ENCODE measurements around the gene TDRD15.
"Not testable (repeated sequence)": the region's sequence is repeated elsewhere in the genome, so short reads cannot be mapped to it uniquely, and the experiment has no call there.

TDRD15 gene

DNA sequence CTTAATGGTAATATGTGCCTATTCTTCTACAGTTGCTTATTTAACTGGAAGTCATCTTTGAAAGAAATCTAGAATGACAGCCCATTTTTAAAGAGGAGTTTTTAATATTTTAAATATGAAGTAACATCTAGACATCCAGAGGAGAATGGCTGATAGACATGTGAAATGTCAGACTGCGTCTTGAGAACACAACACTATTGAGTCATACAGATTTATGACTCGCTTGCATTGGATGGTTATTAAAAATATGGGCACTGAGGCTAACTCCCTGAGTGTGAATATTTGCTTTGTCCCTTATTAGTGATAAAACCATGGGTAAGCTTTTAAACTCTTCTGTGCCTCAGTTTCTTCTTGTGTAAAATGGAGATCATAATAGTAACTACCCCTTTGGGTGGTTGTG is 22.9 kb downstream of the TDRD15 start:
- DNase-seq (ENCODE audit: low read depth in 2 of 2): no peak

DNA sequence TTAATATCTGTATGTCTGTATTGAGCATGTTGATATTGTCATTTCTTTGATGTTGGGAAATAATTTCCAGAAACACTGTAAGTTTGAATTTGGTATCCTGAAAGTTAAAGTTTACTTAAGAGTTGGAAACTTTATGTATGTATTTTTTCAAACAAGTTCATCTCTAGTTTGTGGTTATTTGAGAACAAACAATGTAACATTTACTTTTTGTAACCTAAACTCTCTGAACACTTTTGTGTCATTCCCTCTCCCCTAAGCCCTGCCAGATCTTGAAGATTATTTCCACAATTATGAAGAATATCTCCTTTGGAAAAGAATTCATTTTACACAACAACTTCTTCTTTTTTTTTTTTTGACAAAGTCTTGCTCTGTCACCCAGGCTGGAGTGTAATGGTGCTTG is 24.9 kb downstream of the TDRD15 start:
- DNase-seq (ENCODE audit: low read depth in 2 of 2): no peak

DNA sequence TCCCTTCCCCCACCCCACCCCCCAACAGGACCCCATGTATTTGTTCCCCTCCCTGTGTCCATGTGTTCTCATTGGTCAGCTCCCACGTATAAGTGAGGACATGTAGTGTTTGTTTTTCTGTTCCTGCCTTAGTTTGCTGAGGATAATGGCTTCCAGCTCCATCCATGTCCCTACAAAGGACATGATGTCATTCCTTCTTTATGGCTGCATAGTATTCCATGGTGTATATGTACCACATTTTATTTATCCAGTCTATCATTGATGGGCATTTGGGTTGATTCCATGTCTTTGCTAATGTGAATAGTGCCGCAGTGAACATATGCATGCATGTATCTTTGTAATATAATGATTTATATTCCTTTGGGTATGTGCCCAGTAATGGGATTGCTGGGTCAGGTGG is 27.5 kb downstream of the TDRD15 start:
- not testable (repeated sequence) for DNase-seq (ENCODE audit: low read depth in 2 of 2)

DNA sequence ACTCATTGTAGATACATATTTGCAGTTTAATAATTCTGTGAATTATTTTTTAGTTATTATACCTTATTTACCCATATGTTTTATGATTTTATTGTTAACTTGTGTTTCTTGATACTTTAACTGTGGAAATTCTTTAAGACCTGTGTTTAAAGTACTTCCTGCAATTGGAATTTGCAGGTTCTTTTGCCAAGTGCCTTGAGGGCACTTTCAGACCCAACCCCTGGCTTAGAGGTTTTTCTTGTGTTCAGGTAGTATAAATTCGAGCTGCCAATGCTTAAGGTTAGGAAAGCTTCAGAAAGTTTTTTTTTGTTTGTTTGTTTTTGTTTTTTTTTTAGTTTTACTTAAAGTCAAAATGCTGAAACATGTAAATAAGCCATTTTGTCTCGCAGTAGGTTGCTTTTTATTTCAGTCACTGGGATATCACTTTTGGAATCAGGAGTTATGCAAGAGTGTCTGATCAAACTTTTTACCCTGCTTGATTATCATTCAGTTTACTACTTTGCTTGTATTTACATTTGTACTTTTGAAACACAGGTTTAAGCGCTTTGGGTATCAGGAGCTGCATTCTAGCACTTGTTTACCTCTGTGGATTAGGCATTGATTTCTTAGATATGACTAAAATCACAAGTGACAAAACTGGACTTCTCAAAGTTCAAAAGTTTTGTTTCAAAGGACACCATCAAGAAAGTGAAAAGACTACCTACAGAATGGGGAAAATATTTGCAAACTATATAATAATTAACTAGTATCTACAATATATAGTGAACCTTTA is 31.8 kb downstream of the TDRD15 start:
- no peak for DNase-seq (ENCODE audit: low read depth in 2 of 2)

DNA sequence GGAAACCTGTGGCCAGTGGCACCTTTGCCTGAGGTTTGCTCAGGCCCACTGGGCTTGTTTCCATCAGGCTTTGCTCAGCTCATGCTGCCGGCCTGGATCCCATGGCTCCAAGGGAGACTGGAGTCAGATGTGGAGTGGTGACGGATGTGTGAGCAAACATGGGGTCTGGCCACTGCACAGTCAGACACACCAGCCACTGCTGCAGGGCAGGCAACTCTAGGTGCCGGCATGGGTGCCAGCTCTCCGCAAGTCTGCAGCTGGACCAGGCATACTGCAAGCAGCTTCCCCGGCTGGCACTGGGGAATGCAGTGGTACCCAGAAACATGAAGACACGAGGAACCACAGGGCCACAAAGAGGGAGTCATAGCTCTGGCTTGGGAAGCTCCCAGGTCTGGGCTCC is 37.4 kb downstream of the TDRD15 start:
- DNase-seq (ENCODE audit: low read depth in 2 of 2): no peak

DNA sequence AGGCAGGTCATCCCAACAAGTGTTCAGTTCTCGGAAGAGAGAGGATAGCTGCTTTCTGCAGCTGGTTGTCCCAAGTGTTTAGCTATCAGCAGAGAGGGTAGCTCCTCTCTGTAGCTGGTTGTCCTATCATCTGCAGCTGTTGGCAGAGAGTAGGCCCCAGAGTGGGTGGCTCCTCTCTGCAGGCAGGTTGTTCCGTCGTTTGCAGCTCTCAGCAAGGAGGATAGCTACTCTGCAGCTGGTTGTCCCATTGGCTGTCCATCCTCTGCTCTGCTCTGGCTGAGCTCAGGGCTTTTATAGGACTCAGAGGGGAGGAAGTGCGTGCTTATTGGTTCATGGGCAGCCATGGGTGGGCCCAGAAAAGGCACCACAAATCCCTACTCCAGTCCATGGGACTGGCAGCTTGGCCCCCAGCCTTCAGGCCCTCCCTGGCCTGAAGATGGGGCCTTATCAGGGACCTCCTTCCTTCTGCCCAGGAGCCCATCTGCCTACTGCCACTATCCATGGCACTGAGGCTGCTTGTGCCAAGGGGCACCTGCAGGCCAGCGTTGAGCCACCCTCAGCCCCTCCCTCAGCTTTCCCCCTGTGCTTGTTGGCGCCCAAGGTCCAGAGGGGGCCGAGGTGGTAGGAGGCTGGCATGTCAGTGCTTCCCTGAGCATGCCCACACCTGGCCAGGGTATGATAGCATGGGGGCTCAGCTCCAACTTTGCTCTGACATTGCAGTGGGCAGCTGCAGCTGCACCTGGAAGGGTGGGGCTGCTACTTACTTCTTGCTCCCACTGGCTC is 38.3 kb downstream of the TDRD15 start:
- DNase-seq (ENCODE audit: low read depth in 2 of 2): no peak

DNA sequence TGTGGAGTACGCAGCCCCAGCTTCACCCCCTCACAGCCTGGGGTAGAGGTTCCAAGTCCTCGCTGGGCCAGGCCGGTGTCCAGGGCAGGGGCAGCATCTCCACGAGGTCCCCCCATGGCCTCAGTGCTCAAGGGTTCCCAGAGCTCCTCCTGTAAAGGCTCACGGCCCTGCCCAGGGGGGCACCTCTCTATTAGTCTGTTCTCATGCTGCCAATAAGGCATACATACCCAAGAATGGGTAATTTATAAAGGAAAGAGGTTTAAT is 38.8 kb downstream of the TDRD15 start:
- DNase-seq (ENCODE audit: low read depth in 2 of 2): no peak

DNA sequence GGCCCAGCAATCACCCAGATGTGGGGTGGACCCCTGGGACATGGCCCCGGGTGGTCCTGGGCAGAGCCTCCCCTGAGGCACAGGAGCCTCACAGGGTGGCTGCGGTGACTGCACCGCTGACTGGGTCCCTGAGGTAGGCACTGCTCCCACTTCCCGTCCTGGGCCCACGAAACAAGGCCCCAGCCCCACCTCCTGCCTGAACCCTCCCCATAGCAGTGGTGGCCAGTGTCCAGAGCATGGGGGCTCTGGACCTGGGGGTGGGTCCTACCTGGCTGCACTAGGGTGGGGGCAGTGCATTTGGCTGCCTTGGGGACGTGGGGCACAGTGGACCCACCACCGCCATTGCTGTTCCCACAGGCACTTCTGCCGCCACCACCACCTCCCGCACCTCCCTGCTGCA is 39.4 kb downstream of the TDRD15 start:
- no peak for DNase-seq (ENCODE audit: low read depth in 2 of 2)

DNA sequence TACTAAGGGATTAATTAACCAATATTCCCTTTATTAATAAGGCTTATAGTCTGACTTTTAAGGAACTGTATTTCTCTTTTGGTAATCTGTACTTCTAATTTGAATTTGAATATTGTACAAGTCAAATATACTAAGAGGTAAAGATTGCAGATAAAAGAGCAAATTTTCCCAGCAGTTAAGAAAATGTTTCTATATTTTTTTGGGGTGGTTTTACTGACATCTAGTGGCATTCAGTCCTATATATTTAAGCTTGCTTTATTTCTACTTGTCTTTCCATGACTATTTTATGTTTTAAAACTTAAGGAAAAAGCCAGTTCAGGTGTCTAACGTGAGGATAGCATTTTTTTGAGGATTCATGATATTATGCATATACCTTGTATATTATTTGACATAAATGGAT is 41.6 kb downstream of the TDRD15 start:
- no peak for DNase-seq (ENCODE audit: low read depth in 2 of 2)

DNA sequence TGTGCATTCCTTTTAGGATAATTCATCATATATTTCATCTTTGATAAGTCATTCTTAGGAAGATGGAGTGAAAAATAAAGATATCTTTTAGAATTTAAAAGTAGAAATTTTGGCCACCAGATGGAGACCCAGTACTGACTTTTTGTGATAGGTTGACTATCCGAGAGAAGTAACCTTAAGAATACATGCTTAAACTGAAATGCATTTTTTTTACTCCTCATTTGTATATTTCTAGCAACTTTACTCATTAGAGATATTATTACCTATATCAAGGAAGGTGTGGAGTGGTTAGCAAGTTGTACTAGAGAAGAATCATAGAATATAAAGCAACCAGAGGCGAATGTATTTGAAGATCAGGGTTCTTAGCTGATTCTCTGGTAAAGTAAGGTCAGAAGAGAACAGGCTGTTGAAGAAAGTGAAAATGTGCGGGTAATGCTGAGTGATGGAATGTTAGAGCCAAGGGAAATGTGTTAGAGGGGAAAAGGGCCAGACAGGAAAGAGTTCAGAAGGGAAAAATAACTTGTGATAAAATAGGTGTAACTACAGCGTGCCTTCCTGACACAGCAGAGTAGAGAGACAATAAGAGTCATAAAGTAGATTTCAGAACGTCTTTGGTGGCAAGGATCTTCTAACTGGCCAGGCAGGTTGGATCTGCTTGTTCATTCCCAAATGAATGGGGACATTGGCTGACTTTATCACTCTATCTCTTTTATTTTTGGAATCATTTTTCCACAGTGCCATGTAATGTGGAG is 52.3 kb downstream of the TDRD15 start:
- no peak for DNase-seq (ENCODE audit: low read depth in 2 of 2)

DNA sequence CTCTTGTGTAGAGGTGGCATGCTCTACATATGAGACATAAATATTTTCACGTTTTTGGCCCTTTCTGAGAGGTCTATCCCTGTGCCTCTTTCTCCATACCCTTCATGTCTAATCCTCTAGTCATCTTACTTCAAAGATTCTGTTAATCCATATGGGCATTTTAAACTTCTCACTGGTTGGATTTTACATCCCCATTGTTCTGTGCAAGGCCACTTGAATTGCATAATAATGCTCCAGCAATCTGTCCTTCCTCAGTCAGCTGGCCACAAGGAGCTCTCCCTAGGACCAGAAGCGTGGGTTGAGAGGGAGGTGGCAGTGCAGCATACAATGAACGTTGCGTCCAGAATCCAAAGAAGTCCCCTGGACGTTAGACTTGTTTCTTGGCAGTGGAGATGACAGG is 58.2 kb downstream of the TDRD15 start:
- no peak for DNase-seq (ENCODE audit: low read depth in 2 of 2)

DNA sequence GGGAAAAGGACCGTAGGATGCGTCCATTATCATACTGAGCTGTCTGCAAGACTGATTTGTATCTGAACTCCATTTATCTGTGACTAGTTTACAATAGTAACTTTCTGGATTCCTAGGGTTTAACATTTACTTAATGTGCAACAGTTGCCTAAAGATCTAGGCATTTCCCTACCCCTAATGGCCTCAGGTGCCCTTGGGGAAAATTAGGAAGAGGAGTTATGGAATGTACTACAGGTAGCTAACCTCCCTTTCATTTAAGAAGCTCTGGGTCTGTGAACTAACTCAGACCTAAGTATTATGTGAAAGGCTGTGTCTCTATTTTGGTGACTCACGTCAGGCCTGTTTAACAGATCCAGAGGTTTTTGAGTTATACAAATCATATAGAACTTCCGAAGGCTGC is 59.5 kb downstream of the TDRD15 start:
- no peak for DNase-seq (ENCODE audit: low read depth in 2 of 2)

DNA sequence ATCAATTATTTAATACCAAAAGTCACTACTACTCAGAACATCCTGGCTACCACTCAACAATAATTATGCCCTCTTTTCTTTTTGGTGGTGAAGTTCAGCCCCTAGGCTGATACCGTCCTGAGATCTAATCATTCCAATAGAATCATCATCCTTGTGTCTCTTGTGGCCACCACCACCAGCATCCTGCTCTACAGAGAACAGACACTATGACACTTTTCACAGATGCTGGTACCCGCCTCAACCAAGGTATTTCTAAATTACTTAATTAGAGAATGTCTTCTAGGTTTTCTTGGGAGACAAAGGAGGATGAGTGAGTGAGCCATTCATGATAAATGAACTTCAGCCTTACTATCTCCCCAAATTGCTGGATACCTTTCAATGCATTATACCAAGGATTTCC is 60.0 kb downstream of the TDRD15 start:
- DNase-seq (ENCODE audit: low read depth in 2 of 2): no peak

DNA sequence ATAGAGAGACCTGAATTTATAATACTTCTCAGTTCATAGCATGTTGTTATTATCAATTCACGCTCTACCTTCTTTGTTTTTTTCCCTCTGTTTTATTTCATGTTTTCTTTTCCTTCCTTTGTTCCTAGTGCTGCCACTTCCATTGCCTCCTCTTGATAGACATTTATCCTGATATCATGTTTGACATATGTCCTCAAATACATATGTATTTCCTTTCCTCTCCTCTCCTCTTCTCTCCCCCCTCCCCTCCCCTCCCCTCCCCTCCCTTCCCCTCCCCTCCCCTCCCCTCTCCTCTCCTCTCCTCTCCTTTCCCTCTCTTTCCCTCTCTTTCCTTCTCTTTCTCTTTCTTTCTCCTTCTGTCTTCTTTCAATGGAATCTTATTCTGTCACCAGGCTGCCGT is 67.8 kb downstream of the TDRD15 start:
- DNase-seq (ENCODE audit: low read depth in 2 of 2): no peak
